ENCODE measurements around the gene DCDC2.
"Not testable (repeated sequence)": the region's sequence is repeated elsewhere in the genome, so short reads cannot be mapped to it uniquely, and the experiment has no call there.

The DCDC2 gene

GRCh38 chr6:24378473-24379097, 20.7 kb upstream of the DCDC2 start:
- DNase-seq: no peak

GRCh38 chr6:24376871-24377270, 19.0 kb upstream of the DCDC2 start:
- DNase-seq: no peak

GRCh38 chr6:24374612-24375011, 16.8 kb upstream of the DCDC2 start:
- DNase-seq: no peak

GRCh38 chr6:24365103-24365633, 7.3 kb upstream of the DCDC2 start:
- DNase-seq: not testable (repeated sequence)

- not testable (repeated sequence) for DNase-seq
Measured at GRCh38 chr6:24362363-24362762, 4.5 kb upstream of the DCDC2 start.

GRCh38 chr6:24359640-24360454, 2.0 kb upstream of the DCDC2 start:
- peak; percentile 67 for DNase-seq

- DNase-seq: no peak
Measured at GRCh38 chr6:24358219-24358821, 461 bp upstream of the DCDC2 start.

GRCh38 chr6:24356310-24356973, 1.4 kb downstream of the DCDC2 start:
- DNase-seq: no peak

GRCh38 chr6:24355393-24355792, 2.5 kb downstream of the DCDC2 start:
- no peak for DNase-seq

- no peak for DNase-seq
Measured at GRCh38 chr6:24353861-24354260, 4.0 kb downstream of the DCDC2 start.

- DNase-seq: no peak
Measured at GRCh38 chr6:24352434-24352833, 5.4 kb downstream of the DCDC2 start.

- DNase-seq: no peak
Measured at GRCh38 chr6:24344976-24345375, 12.9 kb downstream of the DCDC2 start.

- no peak for DNase-seq
Measured at GRCh38 chr6:24340998-24341938, 16.6 kb downstream of the DCDC2 start.

GRCh38 chr6:24339932-24340331, 17.9 kb downstream of the DCDC2 start:
- DNase-seq: no peak

GRCh38 chr6:24334285-24334684, 23.6 kb downstream of the DCDC2 start:
- DNase-seq: no peak

GRCh38 chr6:24332317-24332716, 25.5 kb downstream of the DCDC2 start:
- DNase-seq: peak; percentile 13

GRCh38 chr6:24330137-24330732, 27.6 kb downstream of the DCDC2 start:
- no peak for DNase-seq

- no peak for DNase-seq
Measured at GRCh38 chr6:24329451-24329850, 28.4 kb downstream of the DCDC2 start.

GRCh38 chr6:24329022-24329421, 28.8 kb downstream of the DCDC2 start:
- DNase-seq: no peak

GRCh38 chr6:24327756-24328155, 30.1 kb downstream of the DCDC2 start:
- no peak for DNase-seq

GRCh38 chr6:24325978-24326377, 31.9 kb downstream of the DCDC2 start:
- no peak for DNase-seq

All from fibroblast of skin of abdomen (primary cell).